HEK293 (cell line): ENCODE results near the gene TSSK6.

Experiments used
- ZBTB21 ChIP-seq: fragments of 450-650 bp; formaldehyde crosslinking; IDR thresholded peaks from 2 replicates; pipeline ENCODE4 v1.5.1; 2017; ENCODE audit warnings: missing biosample characterization, missing genetic modification characterization
- ZFP3 ChIP-seq: fragments of 450-650 bp; formaldehyde crosslinking; IDR thresholded peaks from 2 replicates; pipeline ENCODE4 v1.5.1; 2016; ENCODE audit warnings: low read depth, missing biosample characterization, missing genetic modification characterization
- ZFP37 ChIP-seq: fragments of 450-650 bp; formaldehyde crosslinking; IDR thresholded peaks from 2 replicates; pipeline ENCODE4 v1.5.1; 2016; ENCODE audit warnings: missing biosample characterization, missing genetic modification characterization
- ZNF24 ChIP-seq: fragments of 450-650 bp; formaldehyde crosslinking; IDR thresholded peaks from 2 replicates; pipeline ENCODE4 v1.5.1; 2016; ENCODE audit warnings: missing biosample characterization, missing genetic modification characterization
- ZNF302 ChIP-seq: fragments of 450-650 bp; formaldehyde crosslinking; IDR thresholded peaks from 2 replicates; pipeline ENCODE4 v1.5.1; 2016; ENCODE audit warnings: missing biosample characterization, missing genetic modification characterization, low read depth
- ZNF37A ChIP-seq: fragments of 450-650 bp; IDR thresholded peaks from 2 replicates; pipeline ENCODE4 v1.5.1; 2018; ENCODE audit warnings: missing biosample characterization, missing genetic modification characterization
- TF ChIP-seq, protein P1 (sequence below): fragments of 450-650 bp; formaldehyde crosslinking; IDR thresholded peaks from 2 replicates; pipeline ENCODE4 v1.5.1; 2016; ENCODE audit warnings: missing biosample characterization, missing genetic modification characterization

DNA sequence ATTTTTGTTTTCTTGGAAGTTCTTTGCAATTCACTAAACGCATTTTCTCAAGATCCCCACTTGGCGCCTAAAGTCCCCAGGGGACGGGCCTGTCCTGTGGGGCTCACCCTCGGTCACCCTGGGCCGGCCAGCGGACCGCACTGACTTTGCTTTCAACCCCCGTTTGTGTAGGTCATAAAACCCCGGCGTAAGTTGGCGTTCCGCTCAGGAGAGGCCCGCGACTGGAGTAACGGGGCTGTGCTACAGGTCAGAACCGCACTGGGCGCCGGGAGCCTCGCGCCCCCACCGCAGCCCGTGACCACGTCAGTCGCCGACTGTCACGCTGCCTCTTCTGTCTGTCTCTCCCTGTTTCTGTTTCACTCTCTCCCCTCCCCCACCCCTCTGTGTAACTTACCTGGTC is 13.6 kb downstream of the TSSK6 start:
- TF ChIP-seq ZNF302 (tag by site-specific recombination) (no peak), ZNF37A (tag by site-specific recombination) (no peak), ZBTB21 (no peak), ZFP3 (tag by site-specific recombination) (no peak), ZNF24 (tag by site-specific recombination) (no peak), ZFP37 (tag by site-specific recombination) (no peak)
- TF ChIP-seq, protein P1, sequence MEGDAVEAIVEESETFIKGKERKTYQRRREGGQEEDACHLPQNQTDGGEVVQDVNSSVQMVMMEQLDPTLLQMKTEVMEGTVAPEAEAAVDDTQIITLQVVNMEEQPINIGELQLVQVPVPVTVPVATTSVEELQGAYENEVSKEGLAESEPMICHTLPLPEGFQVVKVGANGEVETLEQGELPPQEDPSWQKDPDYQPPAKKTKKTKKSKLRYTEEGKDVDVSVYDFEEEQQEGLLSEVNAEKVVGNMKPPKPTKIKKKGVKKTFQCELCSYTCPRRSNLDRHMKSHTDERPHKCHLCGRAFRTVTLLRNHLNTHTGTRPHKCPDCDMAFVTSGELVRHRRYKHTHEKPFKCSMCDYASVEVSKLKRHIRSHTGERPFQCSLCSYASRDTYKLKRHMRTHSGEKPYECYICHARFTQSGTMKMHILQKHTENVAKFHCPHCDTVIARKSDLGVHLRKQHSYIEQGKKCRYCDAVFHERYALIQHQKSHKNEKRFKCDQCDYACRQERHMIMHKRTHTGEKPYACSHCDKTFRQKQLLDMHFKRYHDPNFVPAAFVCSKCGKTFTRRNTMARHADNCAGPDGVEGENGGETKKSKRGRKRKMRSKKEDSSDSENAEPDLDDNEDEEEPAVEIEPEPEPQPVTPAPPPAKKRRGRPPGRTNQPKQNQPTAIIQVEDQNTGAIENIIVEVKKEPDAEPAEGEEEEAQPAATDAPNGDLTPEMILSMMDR, result no peak
